ENCODE results near the gene DOCK4.

DNA sequence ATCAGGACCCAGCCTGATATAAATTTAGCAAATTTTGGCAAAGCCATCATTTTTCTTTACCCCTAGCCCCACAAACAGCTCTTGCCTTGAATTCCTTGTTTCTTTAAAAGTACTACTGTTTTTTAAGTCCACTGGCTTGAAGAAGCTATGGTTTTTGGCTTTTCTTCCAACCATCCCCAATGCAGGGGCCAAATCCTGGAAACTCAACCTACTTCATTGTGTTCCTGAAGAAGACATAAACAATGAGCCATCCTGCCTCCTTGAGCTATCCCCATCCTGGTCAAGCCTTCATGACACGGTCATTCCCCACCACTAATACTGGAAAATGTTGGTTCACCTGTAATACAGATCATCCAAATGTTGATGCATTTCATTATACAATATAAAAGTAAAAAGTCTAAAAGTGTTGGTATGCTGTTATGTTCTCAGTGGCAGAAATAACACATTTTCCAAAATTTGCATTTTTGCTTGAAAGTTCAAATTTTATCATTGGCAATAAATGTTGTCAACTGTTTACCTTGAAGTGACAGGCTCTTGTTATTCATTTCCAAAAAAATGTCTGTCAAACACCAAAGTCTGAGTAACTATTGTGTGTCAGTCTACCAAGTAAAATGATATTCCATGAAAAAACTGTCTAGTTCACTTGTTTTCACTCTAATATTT, 92.2 kb downstream of the DOCK4 start:
- TF ChIP-seq, protein P1, sequence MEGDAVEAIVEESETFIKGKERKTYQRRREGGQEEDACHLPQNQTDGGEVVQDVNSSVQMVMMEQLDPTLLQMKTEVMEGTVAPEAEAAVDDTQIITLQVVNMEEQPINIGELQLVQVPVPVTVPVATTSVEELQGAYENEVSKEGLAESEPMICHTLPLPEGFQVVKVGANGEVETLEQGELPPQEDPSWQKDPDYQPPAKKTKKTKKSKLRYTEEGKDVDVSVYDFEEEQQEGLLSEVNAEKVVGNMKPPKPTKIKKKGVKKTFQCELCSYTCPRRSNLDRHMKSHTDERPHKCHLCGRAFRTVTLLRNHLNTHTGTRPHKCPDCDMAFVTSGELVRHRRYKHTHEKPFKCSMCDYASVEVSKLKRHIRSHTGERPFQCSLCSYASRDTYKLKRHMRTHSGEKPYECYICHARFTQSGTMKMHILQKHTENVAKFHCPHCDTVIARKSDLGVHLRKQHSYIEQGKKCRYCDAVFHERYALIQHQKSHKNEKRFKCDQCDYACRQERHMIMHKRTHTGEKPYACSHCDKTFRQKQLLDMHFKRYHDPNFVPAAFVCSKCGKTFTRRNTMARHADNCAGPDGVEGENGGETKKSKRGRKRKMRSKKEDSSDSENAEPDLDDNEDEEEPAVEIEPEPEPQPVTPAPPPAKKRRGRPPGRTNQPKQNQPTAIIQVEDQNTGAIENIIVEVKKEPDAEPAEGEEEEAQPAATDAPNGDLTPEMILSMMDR (IDR thresholded peaks at IDR 0.05): no peak
- TF ChIP-seq POLR2A (IDR thresholded peaks at IDR 0.05): no peak
